Trophoblast cell (in vitro differentiated cells and primary cell): ENCODE measurements around the gene ZNF629.

Experiments used
- DNase-seq, 2 donors: peaks; one replicate each; pipeline ENCODE4 v3.0.0-alpha.2; 2016
- H2AFZ ChIP-seq: 2 replicates; pipeline ENCODE4 v1.6.1; 2013; ENCODE audit warnings: low read length, moderate library complexity, mild to moderate bottlenecking; ENCODE audit not compliant: insufficient read depth, poor library complexity
- H2AK5ac ChIP-seq: 2 replicates; pipeline ENCODE4 v1.6.1; 2013; ENCODE audit warnings: mild to moderate bottlenecking, low read length
- H2BK120ac ChIP-seq: 2 replicates; pipeline ENCODE4 v1.6.1; 2013; ENCODE audit warnings: low read length, mild to moderate bottlenecking, moderate library complexity; ENCODE audit not compliant: insufficient read depth, poor library complexity
- H2BK12ac ChIP-seq: 2 replicates; pipeline ENCODE4 v1.6.1; 2013; ENCODE audit warnings: mild to moderate bottlenecking, low read length, moderate library complexity
- H2BK5ac ChIP-seq: 2 replicates; pipeline ENCODE4 v1.6.1; 2013; ENCODE audit warnings: low read length, low read depth, moderate library complexity, mild to moderate bottlenecking; ENCODE audit not compliant: poor library complexity
- H3K14ac ChIP-seq: 2 replicates; pipeline ENCODE4 v1.6.1; 2013; ENCODE audit warnings: mild to moderate bottlenecking, low read length
- H3K18ac ChIP-seq: 2 replicates; pipeline ENCODE4 v1.6.1; 2013; ENCODE audit warnings: mild to moderate bottlenecking, low read length
- H3K23ac ChIP-seq: 2 replicates; pipeline ENCODE4 v1.6.1; 2013; ENCODE audit warnings: low read length
- H3K27ac ChIP-seq: 2 replicates; pipeline ENCODE4 v1.5.1; 2013; ENCODE audit warnings: low read depth, mild to moderate bottlenecking, inconsistent platforms, low read length, moderate library complexity
- H3K27me3 ChIP-seq: 2 replicates; pipeline ENCODE4 v1.6.1; 2013; ENCODE audit warnings: inconsistent platforms, mild to moderate bottlenecking, low read length, moderate library complexity; ENCODE audit not compliant: insufficient read depth
- H3K36me3 ChIP-seq, 2 experiments: 1 replicate in 1 of 2; 2 replicates in 1 of 2; pipeline ENCODE4 v1.6.1; 2013; ENCODE audit warnings: low read length in 2 of 2, mild to moderate bottlenecking in 2 of 2, moderate library complexity in 1 of 2; ENCODE audit not compliant: insufficient read depth in 2 of 2, control insufficient read depth in 1 of 2
- H3K4ac ChIP-seq: 2 replicates; pipeline ENCODE4 v1.6.1; 2013; ENCODE audit warnings: low read depth, mild to moderate bottlenecking, low read length, moderate library complexity
- H3K4me1 ChIP-seq, 2 experiments: 1 replicate in 1 of 2; 2 replicates in 1 of 2; pipeline ENCODE4 v1.6.1; 2013; ENCODE audit warnings: low read length in 2 of 2, mild to moderate bottlenecking in 2 of 2, moderate library complexity in 1 of 2; ENCODE audit not compliant: insufficient read depth in 2 of 2, control insufficient read depth in 1 of 2
- H3K4me2 ChIP-seq: 2 replicates; pipeline ENCODE4 v1.6.1; 2013; ENCODE audit warnings: inconsistent platforms, mild to moderate bottlenecking, low read length, moderate library complexity
- H3K4me3 ChIP-seq: 2 replicates; pipeline ENCODE4 v1.5.1; 2013; ENCODE audit warnings: mild to moderate bottlenecking, low read depth, low read length, inconsistent platforms
- H3K79me1 ChIP-seq: one replicate; pipeline ENCODE4 v1.6.1; 2013; ENCODE audit warnings: low read length
- H3K79me2 ChIP-seq: 2 replicates; pipeline ENCODE4 v1.6.1; 2013; ENCODE audit warnings: low read length, mild to moderate bottlenecking; ENCODE audit not compliant: control insufficient read depth, insufficient read depth, poor library complexity
- H3K9ac ChIP-seq: 2 replicates; pipeline ENCODE4 v1.6.1; 2013; ENCODE audit warnings: mild to moderate bottlenecking, low read length
- H3K9me3 ChIP-seq: 2 replicates; pipeline ENCODE4 v1.6.1; 2013; ENCODE audit warnings: low read depth, mild to moderate bottlenecking, control low read depth, inconsistent platforms, low read length; ENCODE audit not compliant: insufficient read depth
- H4K12ac ChIP-seq: 2 replicates; pipeline ENCODE4 v1.6.1; 2013; ENCODE audit warnings: low read depth, mild to moderate bottlenecking, low read length, moderate library complexity
- H4K8ac ChIP-seq: 2 replicates; pipeline ENCODE4 v1.6.1; 2013; ENCODE audit warnings: low read depth, mild to moderate bottlenecking, low read length, moderate library complexity
- H4K91ac ChIP-seq: one replicate; pipeline ENCODE4 v1.6.1; 2013; ENCODE audit warnings: low read depth, mild to moderate bottlenecking, low read length, moderate library complexity
- WGBS: extraction: QIAGEN DNeasy Blood & Tissue Kit; methylation state at CpG from one replicate; pipeline ENCODE4 v1.1.7; 2013; ENCODE audit warnings: missing lambda C conversion rate; ENCODE audit not compliant: insufficient read length, insufficient coverage; ENCODE audit errors: extremely low coverage; 5-methylcytosine and 5-hydroxymethylcytosine counted together

ZNF629 gene

GRCh38 chr16:30746638-30747175 lies 40.3 kb downstream of the ZNF629 start:
- DNase-seq: no peak
- H3K9me3 ChIP-seq: no peaks in the 10 kb centered on the region
- peaks cover 1 to 8% of the 10 kb centered on the region in 2 experiments for H3K4me1 ChIP-seq
- H3K4me3 ChIP-seq: no peak overlapping the region
- no peak overlapping the region for H4K12ac ChIP-seq
- H2BK12ac ChIP-seq: no peak overlapping the region
- H3K4me2 ChIP-seq: no peak overlapping the region
- peaks cover 27 to 35% of the 10 kb centered on the region in 2 experiments for H3K36me3 ChIP-seq
- H3K27ac ChIP-seq: no peak overlapping the region
- no peak overlapping the region for H2AFZ ChIP-seq
- no CpG with 5 or more reads among the region's 9 CpGs for WGBS
- peaks cover 9% of the 10 kb centered on the region for H3K79me2 ChIP-seq
- peaks cover 8% of the 10 kb centered on the region for H3K79me1 ChIP-seq
- no peak overlapping the region for H3K23ac ChIP-seq
- H4K8ac ChIP-seq: no peak overlapping the region
- no peak overlapping the region for H3K4ac ChIP-seq
- H2AK5ac ChIP-seq: no peak overlapping the region
- no peak overlapping the region for H3K9ac ChIP-seq
- H2BK5ac ChIP-seq: no peak overlapping the region
- no peaks in the 10 kb centered on the region for H3K27me3 ChIP-seq
- no peak overlapping the region for H4K91ac ChIP-seq
- no peak overlapping the region for H2BK120ac ChIP-seq
- no peak overlapping the region for H3K18ac ChIP-seq
- H3K14ac ChIP-seq: no peak overlapping the region

DNA sequence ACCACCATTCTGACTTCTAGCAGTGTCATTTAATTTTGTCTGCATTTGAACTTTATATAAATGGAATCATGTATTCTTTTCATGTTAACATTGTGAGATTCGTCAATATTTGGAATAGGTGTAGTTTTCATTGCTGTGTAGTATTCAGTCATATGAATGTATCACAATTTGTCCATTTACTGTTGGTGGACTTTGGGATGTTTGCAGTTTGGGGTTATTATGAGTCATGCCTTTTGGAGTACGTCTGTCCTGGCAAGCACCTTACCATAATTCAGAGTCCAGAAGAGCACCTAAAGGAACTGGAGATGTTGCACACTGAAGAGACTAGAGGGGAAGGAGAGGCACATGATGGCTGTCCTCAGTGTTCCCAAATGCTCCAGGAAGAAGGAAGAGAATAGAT lies 41.9 kb downstream of the ZNF629 start:
- H3K9ac ChIP-seq: no peak overlapping the region
- no peak overlapping the region for H3K27ac ChIP-seq
- peaks cover 14 to 22% of the 10 kb centered on the region in 2 experiments for H3K36me3 ChIP-seq
- H3K23ac ChIP-seq: no peak overlapping the region
- H3K4me2 ChIP-seq: no peak overlapping the region
- H3K9me3 ChIP-seq: no peaks in the 10 kb centered on the region
- DNase-seq: no peak
- H2BK120ac ChIP-seq: no peak overlapping the region
- no peak overlapping the region for H2BK12ac ChIP-seq
- H2BK5ac ChIP-seq: no peak overlapping the region
- H3K4ac ChIP-seq: no peak overlapping the region
- peaks cover 16% of the 10 kb centered on the region for H3K79me1 ChIP-seq
- no peak overlapping the region for H2AFZ ChIP-seq
- no peaks in the 10 kb centered on the region for H3K27me3 ChIP-seq
- no peak overlapping the region for H3K18ac ChIP-seq
- no peak overlapping the region for H4K12ac ChIP-seq
- WGBS: no CpG with 5 or more reads among the region's 2 CpGs
- no peak overlapping the region for H2AK5ac ChIP-seq
- peaks cover 9 to 20% of the 10 kb centered on the region in 2 experiments for H3K4me1 ChIP-seq
- H3K4me3 ChIP-seq: no peak overlapping the region
- H3K14ac ChIP-seq: no peak overlapping the region
- no peak overlapping the region for H4K91ac ChIP-seq
- peaks cover 10% of the 10 kb centered on the region for H3K79me2 ChIP-seq
- no peak overlapping the region for H4K8ac ChIP-seq

- peaks cover 9 to 26% of the 10 kb centered on the region in 2 experiments for H3K4me1 ChIP-seq
These were observed 42.8 kb downstream of the ZNF629 start for GRCh38 chr16:30744183-30744582.

GRCh38 chr16:30743716-30744115 lies 43.3 kb downstream of the ZNF629 start:
- Histone ChIP-seq H3K9me3 (no peaks in the 10 kb centered on the region), H2BK5ac (no peak overlapping the region), H3K27me3 (no peaks in the 10 kb centered on the region), H3K4ac (no peak overlapping the region), H3K23ac (no peak overlapping the region), H3K36me3 (peaks cover 22 to 31% of the 10 kb centered on the region in 2 experiments), H4K12ac (no peak overlapping the region), H3K18ac (no peak overlapping the region), H4K8ac (no peak overlapping the region), H3K14ac (no peak overlapping the region), H3K79me1 (peaks cover 15% of the 10 kb centered on the region), H3K9ac (no peak overlapping the region), H2BK12ac (no peak overlapping the region), H3K4me1 (peaks cover 9 to 26% of the 10 kb centered on the region in 2 experiments), H3K4me2 (no peak overlapping the region), H3K4me3 (no peak overlapping the region), H3K27ac (no peak overlapping the region), H4K91ac (no peak overlapping the region), H3K79me2 (peaks cover 4% of the 10 kb centered on the region), H2AFZ (no peak overlapping the region), H2BK120ac (no peak overlapping the region), H2AK5ac (no peak overlapping the region)
- no peak for DNase-seq
- no CpG with 5 or more reads among the region's 11 CpGs for WGBS

More at GRCh38 chr16:30744183-30744582, 42.8 kb downstream of the ZNF629 start:
- no peaks in the 10 kb centered on the region for H3K27me3 ChIP-seq
- H3K9ac ChIP-seq: no peak overlapping the region
- no peak overlapping the region for H2AK5ac ChIP-seq
- H4K8ac ChIP-seq: no peak overlapping the region
- peaks cover 16% of the 10 kb centered on the region for H3K79me1 ChIP-seq
- H3K23ac ChIP-seq: no peak overlapping the region
- H3K4ac ChIP-seq: no peak overlapping the region
- no peak overlapping the region for H3K4me2 ChIP-seq
- H4K91ac ChIP-seq: no peak overlapping the region
- no peak overlapping the region for H2BK120ac ChIP-seq
- H2AFZ ChIP-seq: no peak overlapping the region
- no peak overlapping the region for H3K4me3 ChIP-seq
- H3K18ac ChIP-seq: no peak overlapping the region
- no CpG with 5 or more reads among the region's 2 CpGs for WGBS
- H3K36me3 ChIP-seq: peaks cover 17 to 26% of the 10 kb centered on the region in 2 experiments
- H3K9me3 ChIP-seq: no peaks in the 10 kb centered on the region
- H3K14ac ChIP-seq: no peak overlapping the region
- H2BK5ac ChIP-seq: no peak overlapping the region
- no peak overlapping the region for H3K27ac ChIP-seq
- peaks cover 6% of the 10 kb centered on the region for H3K79me2 ChIP-seq
- no peak overlapping the region for H4K12ac ChIP-seq
- no peak overlapping the region for H2BK12ac ChIP-seq
- no peak for DNase-seq
